ENCODE data around the gene DTX4.

The DTX4 gene

GRCh38 chr11:59144096-59144495, 27.8 kb upstream of the DTX4 start:
- H3K4me3 ChIP-seq (IDR thresholded peaks at IDR 0.05; ENCODE audit: insufficient read depth, low read depth, low read length) = no peak overlapping the region
- peaks cover 39% of the 10 kb centered on the region for H3K4me1 ChIP-seq (ENCODE audit: low read depth, poor library complexity, severe bottlenecking)
- peak overlapping the region; percentile 89 for H3K27ac ChIP-seq
- H4K20me1 ChIP-seq (ENCODE audit: insufficient read depth) = no peaks in the 10 kb centered on the region
- no peaks in the 10 kb centered on the region for H3K36me3 ChIP-seq (ENCODE audit: insufficient read depth)
- H3K9ac ChIP-seq = peak overlapping the region; percentile 88
- no peak for TF ChIP-seq CTCF (conservative IDR thresholded peaks at IDR 0.05; ENCODE audit: low read depth, low read length)
- H3K4me2 ChIP-seq = peak overlapping the region; percentile 66
- H3K27me3 ChIP-seq (ENCODE audit: insufficient read depth, low read depth) = no peaks in the 10 kb centered on the region
- H3K79me2 ChIP-seq (ENCODE audit: insufficient read depth, low read depth) = peaks cover 32% of the 10 kb centered on the region
- peak overlapping the region; percentile 72 for H2AFZ ChIP-seq (ENCODE audit: low read depth)

- Histone ChIP-seq H4K20me1 (ENCODE audit: insufficient read depth) (no peaks in the 10 kb centered on the region), H3K36me3 (ENCODE audit: insufficient read depth) (no peaks in the 10 kb centered on the region), H3K27me3 (ENCODE audit: insufficient read depth, low read depth) (no peaks in the 10 kb centered on the region), H3K4me3 (IDR thresholded peaks at IDR 0.05; ENCODE audit: insufficient read depth, low read depth, low read length) (no peak overlapping the region), H3K4me1 (ENCODE audit: low read depth, poor library complexity, severe bottlenecking) (peaks cover 46% of the 10 kb centered on the region), H3K79me2 (ENCODE audit: insufficient read depth, low read depth) (peaks cover 32% of the 10 kb centered on the region), H3K4me2 (peak overlapping the region; percentile 66), H3K27ac (peak overlapping the region; percentile 89), H3K9ac (peak overlapping the region; percentile 88), H2AFZ (ENCODE audit: low read depth) (peak overlapping the region; percentile 72)
- peak; percentile 42; the same call in 1 of the 2 replicates for TF ChIP-seq CTCF (conservative IDR thresholded peaks at IDR 0.05; ENCODE audit: low read depth, low read length)
Measured at GRCh38 chr11:59144579-59145345, 27.2 kb upstream of the DTX4 start.

- Histone ChIP-seq H3K27ac (peak overlapping the region; percentile 89; the same call in 1 of the 2 replicates), H3K36me3 (ENCODE audit: insufficient read depth) (no peaks in the 10 kb centered on the region), H3K9ac (peak overlapping the region; percentile 88; the same call in 1 of the 2 replicates), H2AFZ (ENCODE audit: low read depth) (no peak overlapping the region), H3K4me1 (ENCODE audit: low read depth, poor library complexity, severe bottlenecking) (peaks cover 53% of the 10 kb centered on the region), H3K79me2 (ENCODE audit: insufficient read depth, low read depth) (peaks cover 32% of the 10 kb centered on the region), H3K27me3 (ENCODE audit: insufficient read depth, low read depth) (no peaks in the 10 kb centered on the region), H4K20me1 (ENCODE audit: insufficient read depth) (no peaks in the 10 kb centered on the region), H3K4me3 (IDR thresholded peaks at IDR 0.05; ENCODE audit: insufficient read depth, low read depth, low read length) (no peak overlapping the region), H3K4me2 (peak overlapping the region; percentile 66)
- no peak for TF ChIP-seq CTCF (conservative IDR thresholded peaks at IDR 0.05; ENCODE audit: low read depth, low read length)
Measured at GRCh38 chr11:59145534-59145933, 26.4 kb upstream of the DTX4 start.

GRCh38 chr11:59151761-59152160, 20.2 kb upstream of the DTX4 start:
- H3K27ac ChIP-seq = peak overlapping the region; percentile 46; the same call in 1 of the 2 replicates
- peak overlapping the region; percentile 53 for H3K4me2 ChIP-seq

More at GRCh38 chr11:59151761-59152160, 20.2 kb upstream of the DTX4 start:
- Histone ChIP-seq H3K36me3 (ENCODE audit: insufficient read depth) (no peaks in the 10 kb centered on the region), H3K9ac (no peak overlapping the region), H2AFZ (ENCODE audit: low read depth) (no peak overlapping the region), H3K27me3 (ENCODE audit: insufficient read depth, low read depth) (no peaks in the 10 kb centered on the region), H4K20me1 (ENCODE audit: insufficient read depth) (0 out of 2 replicates have a peak, but pooled peaks cover 4% of the 10 kb centered on the region), H3K79me2 (ENCODE audit: insufficient read depth, low read depth) (peaks cover 10% of the 10 kb centered on the region), H3K4me1 (ENCODE audit: low read depth, poor library complexity, severe bottlenecking) (peaks cover 51% of the 10 kb centered on the region), H3K4me3 (IDR thresholded peaks at IDR 0.05; ENCODE audit: insufficient read depth, low read depth, low read length) (no peak overlapping the region)
- TF ChIP-seq CTCF (conservative IDR thresholded peaks at IDR 0.05; ENCODE audit: low read depth, low read length) = no peak

Measured in KMS-11 (cell line).